ENCODE results near the gene PRR33.

GRCh38 chr11:1891831-1892115, at the start of gene PRR33:
- TF ChIP-seq POLR2A (IDR thresholded peaks at IDR 0.05), result no peak
- no peak for TF ChIP-seq CTCF (IDR thresholded peaks at IDR 0.05)
- no peak for TF ChIP-seq EP300 (IDR thresholded peaks at IDR 0.05)
